HG02623 (cell line): ENCODE measurements around the gene AGT.

Experiments used
- ATAC-seq: cut with Tn5 transposase; IDR thresholded peaks from one replicate; pipeline ENCODE4 v1.9.1; 2021; ENCODE audit warnings: moderate library complexity; ENCODE audit not compliant: unreplicated experiment

Gene AGT

GRCh38 chr1:230713915-230714764 lies at the start of gene AGT:
TSS of gene AGT (minus strand) at chr1:230714122. CDS start at chr1:230710823, 3,299 bp downstream.
- ATAC-seq = no peak

GRCh38 chr1:230761443-230762167 lies 47.7 kb upstream of the AGT start:
- ATAC-seq = no peak

GRCh38 chr1:230760360-230760827 lies 46.5 kb upstream of the AGT start:
- no peak for ATAC-seq

GRCh38 chr1:230759369-230760065 lies 45.6 kb upstream of the AGT start:
- no peak for ATAC-seq

GRCh38 chr1:230758709-230759368 lies 44.9 kb upstream of the AGT start:
- ATAC-seq = no peak

GRCh38 chr1:230757856-230758708 lies 44.2 kb upstream of the AGT start:
- ATAC-seq = no peak

GRCh38 chr1:230754796-230755195 lies 40.9 kb upstream of the AGT start:
- no peak for ATAC-seq

GRCh38 chr1:230753586-230754251 lies 39.8 kb upstream of the AGT start:
- ATAC-seq = no peak

- ATAC-seq = no peak
Observed at GRCh38 chr1:230753191-230753585, 39.3 kb upstream of the AGT start.

- no peak for ATAC-seq
Observed at GRCh38 chr1:230752407-230752806, 38.5 kb upstream of the AGT start.

GRCh38 chr1:230750986-230751625 lies 37.2 kb upstream of the AGT start:
- ATAC-seq = no peak

- ATAC-seq = no peak
Observed at GRCh38 chr1:230750576-230750975, 36.7 kb upstream of the AGT start.

- ATAC-seq = no peak
Observed at GRCh38 chr1:230749635-230750034, 35.7 kb upstream of the AGT start.

- no peak for ATAC-seq
Observed at GRCh38 chr1:230749150-230749549, 35.2 kb upstream of the AGT start.

GRCh38 chr1:230747890-230748800 lies 34.2 kb upstream of the AGT start:
- ATAC-seq = no peak

- ATAC-seq = no peak
Observed at GRCh38 chr1:230747127-230747730, 33.3 kb upstream of the AGT start, which contains the start of gene CAPN9. TSS of gene CAPN9 (plus strand) at chr1:230747388. CDS start at chr1:230747497, 109 bp downstream.

- no peak for ATAC-seq
Observed at GRCh38 chr1:230746617-230747016, 32.7 kb upstream of the AGT start.
